GM03348 (cell line): ENCODE measurements around the gene PAPPA.

Experiments
- DNase-seq: peaks from one replicate; pipeline ENCODE4 v3.0.0; 2012; ENCODE audit warnings: low spot score

PAPPA gene

GRCh38 chr9:116181853-116182610, 28.4 kb downstream of the PAPPA start:
- peak; percentile 67 for DNase-seq

GRCh38 chr9:116182876-116183275, 29.3 kb downstream of the PAPPA start:
- no peak for DNase-seq

- no peak for DNase-seq
Observed at GRCh38 chr9:116187570-116188170, 34.1 kb downstream of the PAPPA start.

- DNase-seq = no peak
Observed at GRCh38 chr9:116189683-116190082, 36.1 kb downstream of the PAPPA start.

- DNase-seq = peak; percentile 53
Observed at GRCh38 chr9:116190637-116191396, 37.2 kb downstream of the PAPPA start.

GRCh38 chr9:116191576-116192415, 38.2 kb downstream of the PAPPA start:
- DNase-seq = no peak

- DNase-seq = peak; percentile 60
Observed at GRCh38 chr9:116193636-116194035, 40.0 kb downstream of the PAPPA start.

GRCh38 chr9:116196806-116197205, 43.2 kb downstream of the PAPPA start:
- no peak for DNase-seq

GRCh38 chr9:116198344-116198743, 44.8 kb downstream of the PAPPA start:
- DNase-seq = no peak

- DNase-seq = peak; percentile 29
Observed at GRCh38 chr9:116202219-116202912, 48.8 kb downstream of the PAPPA start.

GRCh38 chr9:116204252-116204882, 50.8 kb downstream of the PAPPA start:
- no peak for DNase-seq

- DNase-seq = no peak
Observed at GRCh38 chr9:116207371-116208111, 54.0 kb downstream of the PAPPA start.

- peak; percentile 23 for DNase-seq
Observed at GRCh38 chr9:116208417-116209232, 55.0 kb downstream of the PAPPA start.

- no peak for DNase-seq
Observed at GRCh38 chr9:116209414-116210116, 56.0 kb downstream of the PAPPA start.

GRCh38 chr9:116212986-116213692, 59.5 kb downstream of the PAPPA start:
- no peak for DNase-seq

GRCh38 chr9:116213693-116214047, 60.1 kb downstream of the PAPPA start:
- no peak for DNase-seq

GRCh38 chr9:116218399-116218798, 64.8 kb downstream of the PAPPA start:
- no peak for DNase-seq

- DNase-seq = no peak
Observed at GRCh38 chr9:116219686-116220085, 66.1 kb downstream of the PAPPA start.
